B cell (primary cell): Measurements from ENCODE around the gene MDH2. TPM values are rescaled to one million over a fixed set of nuclear protein-coding genes. Genes with fewer than 3 reads are reported as not detected.

Experiments
- ATAC-seq: fragments of 200-7000 bp; cut with Tn5 transposase; one replicate; pipeline ENCODE4 v1.10.0; 2021; ENCODE audit warnings: low read depth, mild to moderate bottlenecking, moderate number of reproducible peaks, moderate library complexity
- CTCF ChIA-PET: fragments of 350-600 bp; sonication (Branson Sonifier 250); formaldehyde crosslinking; loops from one replicate; lab custom pipeline; 2021; ENCODE audit warnings: antibody characterized with exemption, inconsistent platforms; lab: Charles Lee
- POLR2A ChIA-PET: fragments of 350-600 bp; sonication (Branson Sonifier 250); formaldehyde crosslinking; loops from one replicate; lab custom pipeline; 2021; ENCODE audit warnings: antibody characterized with exemption; lab: Charles Lee
- DNase-seq: peaks from one replicate; pipeline ENCODE4 v3.0.0; 2013
- H2AFZ ChIP-seq: 2 replicates; pipeline ENCODE4 v1.6.1; 2012; ENCODE audit warnings: mild to moderate bottlenecking, low read depth, low read length; ENCODE audit not compliant: insufficient read depth, poor library complexity, severe bottlenecking
- H3K27ac ChIP-seq, 2 donors: 1 replicate in 1 of 2; 2 replicates in 1 of 2; pipeline ENCODE4 v1.5.1; 2012 to 2013; ENCODE audit warnings: low read length in 2 of 2, mild to moderate bottlenecking in 2 of 2, moderate library complexity in 1 of 2
- H3K27me3 ChIP-seq, 4 experiments: fragments of 200-600 bp in 1 of 4; sonication (generic) in 1 of 4; replicated peaks in 1 of 4; 1 replicate in 2 of 4; 2 replicates in 2 of 4; pipeline versions ENCODE4 v1.6.1 to v1.7.0; 2013 to 2016; ENCODE audit warnings: low read length in 3 of 4, mild to moderate bottlenecking in 2 of 4, mixed read lengths in 1 of 4, moderate library complexity in 1 of 4; ENCODE audit not compliant: insufficient read depth in 4 of 4, control insufficient read depth in 3 of 4; ENCODE audit errors: control extremely low read depth in 1 of 4
- H3K36me3 ChIP-seq, 2 experiments: replicated peaks in 1 of 2; 1 replicate in 1 of 2; 2 replicates in 1 of 2; pipeline versions ENCODE4 v1.6.1 to v1.7.1; 2013; ENCODE audit warnings: low read length in 1 of 2; ENCODE audit not compliant: insufficient read depth in 2 of 2, control insufficient read depth in 1 of 2; ENCODE audit errors: control extremely low read depth in 1 of 2, extremely low read depth in 1 of 2
- H3K4me1 ChIP-seq, 2 donors: fragments of 200-600 bp in 1 of 2; sonication (generic) in 1 of 2; 1 replicate in 1 of 2; 2 replicates in 1 of 2; pipeline versions ENCODE4 v1.5.1 to v1.6.1; 2013 to 2017; ENCODE audit warnings: low read length in 2 of 2; ENCODE audit not compliant: control insufficient read depth in 2 of 2, insufficient read depth in 2 of 2
- H3K4me2 ChIP-seq: replicated peaks from 2 replicates; pipeline ENCODE3; 2012; ENCODE audit warnings: mild to moderate bottlenecking, low read depth, low read length; ENCODE audit not compliant: poor library complexity, severe bottlenecking
- H3K4me3 ChIP-seq, 5 experiments: fragments of 200-600 bp in 1 of 5; sonication (generic) in 1 of 5; 1 replicate in 3 of 5; 2 replicates in 2 of 5; pipeline versions ENCODE4 v1.5.1 to v1.7.0; 2011 to 2016; ENCODE audit warnings: low read length in 4 of 5, mild to moderate bottlenecking in 4 of 5, low read depth in 2 of 5, control low read depth in 1 of 5, moderate library complexity in 1 of 5; ENCODE audit not compliant: insufficient read depth in 1 of 5; ENCODE audit errors: control extremely low read depth in 1 of 5, extremely low read depth in 1 of 5
- H3K79me2 ChIP-seq: fragments of 200-600 bp; sonication (generic); one replicate; pipeline ENCODE4 v1.6.0; 2016; ENCODE audit warnings: low read length; ENCODE audit not compliant: control insufficient read depth, insufficient read depth
- H3K9ac ChIP-seq: fragments of 200-600 bp; sonication (generic); 2 replicates; pipeline ENCODE4 v1.6.1; 2017; ENCODE audit warnings: mild to moderate bottlenecking, low read length, moderate library complexity
- H3K9me3 ChIP-seq, 3 donors: one replicate each; pipeline versions ENCODE4 v1.6.1 to v1.7.1; 2013; ENCODE audit warnings: low read length in 2 of 3; ENCODE audit not compliant: control insufficient read depth in 2 of 3, insufficient read depth in 1 of 3; ENCODE audit errors: control extremely low read depth in 1 of 3
- H4K20me1 ChIP-seq: 2 replicates; pipeline ENCODE4 v1.6.0; 2012; ENCODE audit warnings: mild to moderate bottlenecking, low read length; ENCODE audit not compliant: insufficient read depth, control insufficient read depth, poor library complexity, severe bottlenecking
- H3K27ac Mint-ChIP-seq: one replicate; pipeline ENCODE4 v1.8.0; 2021; ENCODE audit warnings: mixed read lengths
- H3K27me3 Mint-ChIP-seq: one replicate; pipeline ENCODE4 v1.8.0; 2021; ENCODE audit warnings: mixed read lengths
- H3K4me1 Mint-ChIP-seq: one replicate; pipeline ENCODE4 v1.8.0; 2021; ENCODE audit warnings: mixed read lengths
- H3K4me3 Mint-ChIP-seq: one replicate; pipeline ENCODE4 v1.8.0; 2021; ENCODE audit warnings: mixed read lengths
- H3K9me3 Mint-ChIP-seq: one replicate; pipeline ENCODE4 v1.8.0; 2022; ENCODE audit warnings: mixed read lengths; ENCODE audit not compliant: insufficient read depth
- CTCF ChIP-seq: fragments of 200-600 bp; IDR thresholded peaks from one replicate; pipeline ENCODE4 v1.8.0; 2022; ENCODE audit warnings: antibody characterized with exemption, mild to moderate bottlenecking
- EZH2 ChIP-seq: IDR thresholded peaks from 2 replicates; pipeline ENCODE4 v1.6.1; 2012; ENCODE audit warnings: borderline replicate concordance, low read depth, mild to moderate bottlenecking, moderate library complexity, low read length; ENCODE audit not compliant: insufficient read depth, poor library complexity, severe bottlenecking
- WGBS: methylation state at CpG from one replicate; pipeline ENCODE4 v1.1.5; 2013; ENCODE audit warnings: missing lambda C conversion rate; ENCODE audit not compliant: insufficient coverage; 5-methylcytosine and 5-hydroxymethylcytosine counted together
- intact Hi-C: fragments of 100-400 bp; cut with micrococcal nuclease; formaldehyde crosslinking; loops from one replicate; pipeline ENCODE4 v1.10.0; 2022
- polyA plus RNA-seq: library from polyadenylated mRNA; depleted of rRNA; stranded (reverse); fragments of >200 nt; gene quantifications from 2 replicates; pipeline ENCODE4 v1.2.3, GENCODE V29; 2012
- total RNA-seq, 2 donors: library from RNA; stranded (reverse); fragments of 120-200 nt in 1 of 2; gene quantifications; 1 replicate in 1 of 2; 2 replicates in 1 of 2; pipeline versions ENCODE4 v1.2.3 to v1.2.4, GENCODE V29; 2013 to 2022

Gene MDH2
- total and polyA plus RNA-seq, 2 donors (not counting 1 experiment from before 2014, with no cell fraction given), result 76.9 to 77.2 TPM

DNA sequence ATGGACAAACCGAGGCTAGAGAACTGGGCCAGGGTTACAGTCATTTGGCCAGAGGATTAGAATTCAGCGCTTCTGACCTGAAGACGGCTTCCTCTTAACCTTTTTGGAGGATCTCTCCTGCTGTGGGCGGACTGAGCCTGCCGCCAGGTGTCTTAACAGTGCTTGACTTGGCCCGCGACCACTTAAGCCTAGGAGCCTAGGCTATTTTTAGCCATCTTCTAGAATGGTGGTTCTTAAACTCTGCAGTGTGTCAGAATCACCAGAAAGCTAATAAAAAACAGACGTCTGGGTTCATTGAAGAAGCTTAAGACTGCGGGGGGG, 722 bp downstream of the MDH2 start:
- Mint-ChIP-seq H3K9me3 (no peaks in the 10 kb centered on the region), H3K4me1 (peaks cover 44% of the 10 kb centered on the region), H3K27me3 (no peaks in the 10 kb centered on the region), H3K4me3 (peak overlapping the region; percentile 94), H3K27ac (peak overlapping the region; percentile 93)
- Histone ChIP-seq H2AFZ (peak overlapping the region; percentile 94), H3K9me3 (no peaks in the 10 kb centered on the region), H3K4me3 (peak overlapping the region; percentile 72 to 99 (median 99)), H3K79me2 (peaks cover 57% of the 10 kb centered on the region), H3K27ac (peak overlapping the region; percentile 77 to 91), H3K27me3 (no peaks in the 10 kb centered on the region), H3K4me1 (peaks cover 14 to 16% of the 10 kb centered on the region in 2 donors), H4K20me1 (peaks cover 12% of the 10 kb centered on the region), H3K9ac (peak overlapping the region; percentile 98), H3K4me2 (peak overlapping the region; percentile 98), H3K36me3 (peaks cover 1 to 16% of the 10 kb centered on the region in 2 experiments)
- DNase-seq, result no peak
- WGBS, result 4% methylated on average over 5 of the region's 9 CpGs
- ATAC-seq, result no peak
- TF ChIP-seq EZH2, result no peak
- TF ChIP-seq CTCF, result no peak
- intact Hi-C loops, result loop anchor here (1.0 to 5.0 kb wide), 5 partner anchors 54 to 309 kb away; partner anchors contain the start of genes POR, RHBDD2, TMEM120A and YWHAG
- ChIA-PET POLR2A (interaction anchor here (0.6 kb wide), 1 partner anchor 254 kb away, joined by 3 read pairs; the partner anchor contains the start of gene HSPB1), CTCF (interaction anchor here (1.0 to 1.6 kb wide), 3 partner anchors 11 to 182 kb away, joined by 3 to 4 read pairs (median 4); no protein-coding TSS in a partner anchor)

DNA sequence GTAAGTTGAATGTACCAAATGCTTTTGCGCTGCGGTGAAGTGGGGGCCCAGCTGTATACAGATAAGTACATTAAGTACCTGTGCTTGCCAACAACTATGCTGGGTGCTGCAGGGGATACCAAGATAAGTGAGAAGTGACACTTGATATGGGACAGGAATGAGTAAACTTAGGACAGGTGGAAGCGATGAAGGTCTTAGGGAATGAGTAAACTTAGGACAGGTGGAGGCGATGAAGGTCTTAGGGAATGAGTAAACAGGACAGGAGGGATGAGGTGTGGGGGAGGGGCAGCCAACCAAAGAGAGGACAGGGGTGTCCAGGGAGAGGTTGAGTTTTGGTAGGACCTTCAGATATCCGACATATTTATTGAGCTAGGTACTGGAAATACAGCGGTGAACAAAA, 1.4 kb downstream of the MDH2 start:
- POLR2A ChIA-PET, result no interaction called here
- Mint-ChIP-seq H3K9me3 (no peaks in the 10 kb centered on the region), H3K27ac (peak overlapping the region; percentile 56), H3K4me3 (peak overlapping the region; percentile 94), H3K27me3 (no peaks in the 10 kb centered on the region), H3K4me1 (peaks cover 44% of the 10 kb centered on the region)
- TF ChIP-seq EZH2, result no peak
- no peak for TF ChIP-seq CTCF
- Histone ChIP-seq H3K9ac (no peak overlapping the region), H3K79me2 (peaks cover 51% of the 10 kb centered on the region), H3K27me3 (no peaks in the 10 kb centered on the region), H3K4me3 (no peak overlapping the region), H3K36me3 (peaks cover 1 to 20% of the 10 kb centered on the region in 2 experiments), H2AFZ (no peak overlapping the region), H4K20me1 (peaks cover 9% of the 10 kb centered on the region), H3K27ac (peak overlapping the region in 1 of 2 donors; percentile 33), H3K4me1 (peaks cover 14 to 16% of the 10 kb centered on the region in 2 donors), H3K9me3 (no peaks in the 10 kb centered on the region), H3K4me2 (peak overlapping the region; percentile 98)
- DNase-seq, result no peak
- CTCF ChIA-PET, result interaction anchor here (1.4 kb wide), 1 partner anchor 183 kb away, joined by 4 read pairs; no protein-coding TSS in a partner anchor
- 93% methylated on average over 4 of the region's 6 CpGs for WGBS
- intact Hi-C loops, result loop anchor here (2.0 to 5.0 kb wide), 4 partner anchors 54 to 308 kb away; partner anchors contain the start of genes POR, TMEM120A and YWHAG
- no peak for ATAC-seq
